GM21717 (cell line): ENCODE measurements around the gene RAB30.

Experiments
- ATAC-seq: cut with Tn5 transposase; IDR thresholded peaks from one replicate; pipeline ENCODE4 v1.9.1; 2021; ENCODE audit warnings: mild to moderate bottlenecking, moderate library complexity; ENCODE audit not compliant: unreplicated experiment

Gene RAB30

GRCh38 chr11:83070731-83071566 is 748 bp downstream of the RAB30 start:
- no peak for ATAC-seq

- no peak for ATAC-seq
These were observed 1.5 kb downstream of the RAB30 start for GRCh38 chr11:83070044-83070701.

- no peak for ATAC-seq
These were observed 2.2 kb downstream of the RAB30 start for GRCh38 chr11:83069441-83070043.

- ATAC-seq, result no peak
These were observed 3.1 kb downstream of the RAB30 start for GRCh38 chr11:83068568-83068967.

GRCh38 chr11:83064011-83064410 is 7.7 kb downstream of the RAB30 start:
- no peak for ATAC-seq

GRCh38 chr11:83063073-83063754 is 8.5 kb downstream of the RAB30 start:
- ATAC-seq, result peak; percentile 61

- peak; percentile 82 for ATAC-seq
These were observed 9.8 kb downstream of the RAB30 start for GRCh38 chr11:83061883-83062282.

- ATAC-seq, result no peak
These were observed 10.7 kb downstream of the RAB30 start for GRCh38 chr11:83060965-83061364.

GRCh38 chr11:83057721-83058120 is 14.0 kb downstream of the RAB30 start:
- ATAC-seq, result no peak

- no peak for ATAC-seq
These were observed 15.1 kb downstream of the RAB30 start for GRCh38 chr11:83056611-83057010.

- no peak for ATAC-seq
These were observed 15.5 kb downstream of the RAB30 start for GRCh38 chr11:83056204-83056603.

GRCh38 chr11:83054904-83055380 is 16.8 kb downstream of the RAB30 start:
- no peak for ATAC-seq

GRCh38 chr11:83054001-83054400 is 17.7 kb downstream of the RAB30 start:
- peak; percentile 72 for ATAC-seq

- no peak for ATAC-seq
These were observed 19.7 kb downstream of the RAB30 start for GRCh38 chr11:83051760-83052671.

- no peak for ATAC-seq
These were observed 24.0 kb downstream of the RAB30 start for GRCh38 chr11:83047515-83048225.

- no peak for ATAC-seq
These were observed 25.0 kb downstream of the RAB30 start for GRCh38 chr11:83046621-83047172.

- peak; percentile 51 for ATAC-seq
These were observed 26.6 kb downstream of the RAB30 start for GRCh38 chr11:83044958-83045712.

GRCh38 chr11:83042964-83043711 is 28.6 kb downstream of the RAB30 start:
- ATAC-seq, result no peak
